Measurements from ENCODE around the gene GRM2. TPM values are rescaled to one million over a fixed set of nuclear protein-coding genes. Genes with fewer than 3 reads are reported as not detected.

The GRM2 gene
- total and polyA plus RNA-seq, 10 of the 15 experiments (the other 5 are each of a cell fraction or from before 2014, with no cell fraction given): 0.01 to 0.14 (median 0.06) TPM; not detected in 5

DNA sequence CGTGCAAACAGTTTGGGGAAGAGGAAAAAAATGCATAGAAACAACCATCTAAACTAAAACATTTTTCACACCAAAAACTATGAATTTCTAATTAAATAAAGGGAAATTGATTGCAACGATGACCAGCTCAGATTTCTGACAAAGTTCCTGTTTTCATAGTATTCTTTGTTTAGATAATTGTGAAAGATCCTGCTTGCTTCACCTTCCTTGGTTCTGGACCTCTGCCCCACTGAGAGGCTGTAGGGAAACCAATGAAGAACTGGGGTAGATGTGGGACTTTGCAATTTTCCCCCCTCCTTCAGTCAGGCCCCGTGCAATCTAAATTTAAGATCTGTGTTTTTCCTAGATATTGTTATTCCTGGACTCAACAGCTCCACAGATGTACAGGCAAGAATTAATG lies 49.6 kb upstream of the GRM2 start (continued):
- TF ChIP-seq, protein P1, sequence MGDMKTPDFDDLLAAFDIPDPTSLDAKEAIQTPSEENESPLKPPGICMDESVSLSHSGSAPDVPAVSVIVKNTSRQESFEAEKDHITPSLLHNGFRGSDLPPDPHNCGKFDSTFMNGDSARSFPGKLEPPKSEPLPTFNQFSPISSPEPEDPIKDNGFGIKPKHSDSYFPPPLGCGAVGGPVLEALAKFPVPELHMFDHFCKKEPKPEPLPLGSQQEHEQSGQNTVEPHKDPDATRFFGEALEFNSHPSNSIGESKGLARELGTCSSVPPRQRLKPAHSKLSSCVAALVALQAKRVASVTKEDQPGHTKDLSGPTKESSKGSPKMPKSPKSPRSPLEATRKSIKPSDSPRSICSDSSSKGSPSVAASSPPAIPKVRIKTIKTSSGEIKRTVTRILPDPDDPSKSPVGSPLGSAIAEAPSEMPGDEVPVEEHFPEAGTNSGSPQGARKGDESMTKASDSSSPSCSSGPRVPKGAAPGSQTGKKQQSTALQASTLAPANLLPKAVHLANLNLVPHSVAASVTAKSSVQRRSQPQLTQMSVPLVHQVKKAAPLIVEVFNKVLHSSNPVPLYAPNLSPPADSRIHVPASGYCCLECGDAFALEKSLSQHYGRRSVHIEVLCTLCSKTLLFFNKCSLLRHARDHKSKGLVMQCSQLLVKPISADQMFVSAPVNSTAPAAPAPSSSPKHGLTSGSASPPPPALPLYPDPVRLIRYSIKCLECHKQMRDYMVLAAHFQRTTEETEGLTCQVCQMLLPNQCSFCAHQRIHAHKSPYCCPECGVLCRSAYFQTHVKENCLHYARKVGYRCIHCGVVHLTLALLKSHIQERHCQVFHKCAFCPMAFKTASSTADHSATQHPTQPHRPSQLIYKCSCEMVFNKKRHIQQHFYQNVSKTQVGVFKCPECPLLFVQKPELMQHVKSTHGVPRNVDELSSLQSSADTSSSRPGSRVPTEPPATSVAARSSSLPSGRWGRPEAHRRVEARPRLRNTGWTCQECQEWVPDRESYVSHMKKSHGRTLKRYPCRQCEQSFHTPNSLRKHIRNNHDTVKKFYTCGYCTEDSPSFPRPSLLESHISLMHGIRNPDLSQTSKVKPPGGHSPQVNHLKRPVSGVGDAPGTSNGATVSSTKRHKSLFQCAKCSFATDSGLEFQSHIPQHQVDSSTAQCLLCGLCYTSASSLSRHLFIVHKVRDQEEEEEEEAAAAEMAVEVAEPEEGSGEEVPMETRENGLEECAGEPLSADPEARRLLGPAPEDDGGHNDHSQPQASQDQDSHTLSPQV (IDR thresholded peaks at IDR 0.05): no peak
- TF ChIP-seq ZNF384 (IDR thresholded peaks at IDR 0.05; ENCODE audit: borderline replicate concordance, low read depth, low read length) (no peak), KAT2A (conservative IDR thresholded peaks at IDR 0.05; ENCODE audit: control insufficient read depth, low read depth, low read length) (no peak), WRNIP1 (IDR thresholded peaks at IDR 0.05; ENCODE audit: borderline replicate concordance, low read depth, low read length) (no peak), TAF1 (IDR thresholded peaks at IDR 0.05; ENCODE audit: borderline replicate concordance, low read depth, low read length) (no peak), ZNF24 (IDR thresholded peaks at IDR 0.05) (no peak)
- TF ChIP-seq, protein P2, sequence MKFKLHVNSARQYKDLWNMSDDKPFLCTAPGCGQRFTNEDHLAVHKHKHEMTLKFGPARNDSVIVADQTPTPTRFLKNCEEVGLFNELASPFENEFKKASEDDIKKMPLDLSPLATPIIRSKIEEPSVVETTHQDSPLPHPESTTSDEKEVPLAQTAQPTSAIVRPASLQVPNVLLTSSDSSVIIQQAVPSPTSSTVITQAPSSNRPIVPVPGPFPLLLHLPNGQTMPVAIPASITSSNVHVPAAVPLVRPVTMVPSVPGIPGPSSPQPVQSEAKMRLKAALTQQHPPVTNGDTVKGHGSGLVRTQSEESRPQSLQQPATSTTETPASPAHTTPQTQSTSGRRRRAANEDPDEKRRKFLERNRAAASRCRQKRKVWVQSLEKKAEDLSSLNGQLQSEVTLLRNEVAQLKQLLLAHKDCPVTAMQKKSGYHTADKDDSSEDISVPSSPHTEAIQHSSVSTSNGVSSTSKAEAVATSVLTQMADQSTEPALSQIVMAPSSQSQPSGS (IDR thresholded peaks at IDR 0.05; ENCODE audit: low read length): no peak
- TF ChIP-seq, protein P3, sequence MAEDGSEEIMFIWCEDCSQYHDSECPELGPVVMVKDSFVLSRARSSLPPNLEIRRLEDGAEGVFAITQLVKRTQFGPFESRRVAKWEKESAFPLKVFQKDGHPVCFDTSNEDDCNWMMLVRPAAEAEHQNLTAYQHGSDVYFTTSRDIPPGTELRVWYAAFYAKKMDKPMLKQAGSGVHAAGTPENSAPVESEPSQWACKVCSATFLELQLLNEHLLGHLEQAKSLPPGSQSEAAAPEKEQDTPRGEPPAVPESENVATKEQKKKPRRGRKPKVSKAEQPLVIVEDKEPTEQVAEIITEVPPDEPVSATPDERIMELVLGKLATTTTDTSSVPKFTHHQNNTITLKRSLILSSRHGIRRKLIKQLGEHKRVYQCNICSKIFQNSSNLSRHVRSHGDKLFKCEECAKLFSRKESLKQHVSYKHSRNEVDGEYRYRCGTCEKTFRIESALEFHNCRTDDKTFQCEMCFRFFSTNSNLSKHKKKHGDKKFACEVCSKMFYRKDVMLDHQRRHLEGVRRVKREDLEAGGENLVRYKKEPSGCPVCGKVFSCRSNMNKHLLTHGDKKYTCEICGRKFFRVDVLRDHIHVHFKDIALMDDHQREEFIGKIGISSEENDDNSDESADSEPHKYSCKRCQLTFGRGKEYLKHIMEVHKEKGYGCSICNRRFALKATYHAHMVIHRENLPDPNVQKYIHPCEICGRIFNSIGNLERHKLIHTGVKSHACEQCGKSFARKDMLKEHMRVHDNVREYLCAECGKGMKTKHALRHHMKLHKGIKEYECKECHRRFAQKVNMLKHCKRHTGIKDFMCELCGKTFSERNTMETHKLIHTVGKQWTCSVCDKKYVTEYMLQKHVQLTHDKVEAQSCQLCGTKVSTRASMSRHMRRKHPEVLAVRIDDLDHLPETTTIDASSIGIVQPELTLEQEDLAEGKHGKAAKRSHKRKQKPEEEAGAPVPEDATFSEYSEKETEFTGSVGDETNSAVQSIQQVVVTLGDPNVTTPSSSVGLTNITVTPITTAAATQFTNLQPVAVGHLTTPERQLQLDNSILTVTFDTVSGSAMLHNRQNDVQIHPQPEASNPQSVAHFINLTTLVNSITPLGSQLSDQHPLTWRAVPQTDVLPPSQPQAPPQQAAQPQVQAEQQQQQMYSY (CRISPR knock-in tag; IDR thresholded peaks at IDR 0.05): no peak
